ENCODE results near the gene GNAQ. TPM values are rescaled to one million over a fixed set of nuclear protein-coding genes. Genes with fewer than 3 reads are reported as not detected.
"Not testable (repeated sequence)": the region's sequence is repeated elsewhere in the genome, so short reads cannot be mapped to it uniquely, and the experiment has no call there.

The GNAQ gene
- total RNA-seq, 1 donor from 2014 or later = 64.9 TPM

DNA sequence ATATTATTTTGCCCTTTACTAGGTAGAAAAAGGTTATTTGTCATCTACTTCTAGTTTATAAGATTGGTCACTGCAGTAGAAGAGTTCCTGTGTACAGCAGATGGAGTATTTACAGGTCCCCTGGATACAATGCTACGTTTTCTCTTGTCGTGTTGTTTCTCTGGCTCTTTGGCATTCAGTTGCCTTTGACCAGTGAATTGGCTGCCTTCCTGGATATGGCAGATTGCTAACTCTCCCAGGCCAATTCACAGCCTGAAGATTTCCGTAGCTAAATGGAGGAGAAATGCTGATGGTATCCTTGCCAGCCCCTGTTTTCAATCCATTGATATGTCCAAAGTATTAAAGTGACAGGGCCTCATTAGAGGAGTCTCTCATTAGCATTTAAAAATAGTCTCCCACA, 32.5 kb upstream of the GNAQ start:
- no peak for DNase-seq (ENCODE audit: low spot score, unreplicated experiment)
- Mint-ChIP-seq H3K4me1 (ENCODE audit: low read depth) (no peaks in the 10 kb centered on the region), H3K9me3 (ENCODE audit: low read depth) (peaks cover 16% of the 10 kb centered on the region), H3K4me3 (ENCODE audit: low read depth) (no peak overlapping the region), H3K27ac (no peak overlapping the region), H3K36me3 (ENCODE audit: insufficient read depth) (no peaks in the 10 kb centered on the region), H3K27me3 (no peaks in the 10 kb centered on the region)
- TF ChIP-seq, protein P1, sequence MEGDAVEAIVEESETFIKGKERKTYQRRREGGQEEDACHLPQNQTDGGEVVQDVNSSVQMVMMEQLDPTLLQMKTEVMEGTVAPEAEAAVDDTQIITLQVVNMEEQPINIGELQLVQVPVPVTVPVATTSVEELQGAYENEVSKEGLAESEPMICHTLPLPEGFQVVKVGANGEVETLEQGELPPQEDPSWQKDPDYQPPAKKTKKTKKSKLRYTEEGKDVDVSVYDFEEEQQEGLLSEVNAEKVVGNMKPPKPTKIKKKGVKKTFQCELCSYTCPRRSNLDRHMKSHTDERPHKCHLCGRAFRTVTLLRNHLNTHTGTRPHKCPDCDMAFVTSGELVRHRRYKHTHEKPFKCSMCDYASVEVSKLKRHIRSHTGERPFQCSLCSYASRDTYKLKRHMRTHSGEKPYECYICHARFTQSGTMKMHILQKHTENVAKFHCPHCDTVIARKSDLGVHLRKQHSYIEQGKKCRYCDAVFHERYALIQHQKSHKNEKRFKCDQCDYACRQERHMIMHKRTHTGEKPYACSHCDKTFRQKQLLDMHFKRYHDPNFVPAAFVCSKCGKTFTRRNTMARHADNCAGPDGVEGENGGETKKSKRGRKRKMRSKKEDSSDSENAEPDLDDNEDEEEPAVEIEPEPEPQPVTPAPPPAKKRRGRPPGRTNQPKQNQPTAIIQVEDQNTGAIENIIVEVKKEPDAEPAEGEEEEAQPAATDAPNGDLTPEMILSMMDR (IDR thresholded peaks at IDR 0.05; ENCODE audit: unreplicated experiment) = no peak

DNA sequence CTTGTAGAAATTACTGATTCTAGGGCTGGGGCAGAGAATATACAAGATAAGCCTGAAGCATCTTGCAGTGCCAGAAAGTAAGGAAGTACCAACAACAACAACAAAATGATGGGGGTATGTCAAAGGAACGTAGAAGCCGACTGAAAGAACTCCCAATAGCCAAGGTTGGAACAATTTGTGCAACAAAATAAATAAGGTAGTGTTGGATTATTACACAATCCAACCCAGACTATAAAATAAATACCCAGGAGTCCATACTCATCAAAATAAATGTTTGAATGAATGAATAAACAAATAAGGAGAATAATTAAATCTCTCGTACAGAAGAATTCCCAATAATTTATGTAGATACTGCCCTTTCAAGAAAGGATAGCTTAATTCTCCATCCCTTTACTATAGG, 31.1 kb upstream of the GNAQ start:
- H3K4me1 Mint-ChIP-seq (ENCODE audit: low read depth) = no peaks in the 10 kb centered on the region
- TF ChIP-seq, protein P1 (IDR thresholded peaks at IDR 0.05; ENCODE audit: unreplicated experiment) = no peak
- H3K9me3 Mint-ChIP-seq (ENCODE audit: low read depth) = peaks cover 22% of the 10 kb centered on the region
- H3K27ac Mint-ChIP-seq = no peak overlapping the region
- DNase-seq (ENCODE audit: low spot score, unreplicated experiment) = no peak
- no peaks in the 10 kb centered on the region for H3K27me3 Mint-ChIP-seq
- H3K36me3 Mint-ChIP-seq (ENCODE audit: insufficient read depth) = peaks cover 2% of the 10 kb centered on the region
- H3K4me3 Mint-ChIP-seq (ENCODE audit: low read depth) = no peak overlapping the region

GRCh38 chr9:78054218-78054617, 22.6 kb upstream of the GNAQ start:
- not testable (repeated sequence) for H3K27ac Mint-ChIP-seq; H3K36me3 Mint-ChIP-seq (ENCODE audit: insufficient read depth); H3K4me3 Mint-ChIP-seq (ENCODE audit: low read depth); H3K4me1 Mint-ChIP-seq (ENCODE audit: low read depth); DNase-seq (ENCODE audit: low spot score, unreplicated experiment); H3K27me3 Mint-ChIP-seq
- peaks cover 12% of the 10 kb centered on the region for H3K9me3 Mint-ChIP-seq (ENCODE audit: low read depth)

DNA sequence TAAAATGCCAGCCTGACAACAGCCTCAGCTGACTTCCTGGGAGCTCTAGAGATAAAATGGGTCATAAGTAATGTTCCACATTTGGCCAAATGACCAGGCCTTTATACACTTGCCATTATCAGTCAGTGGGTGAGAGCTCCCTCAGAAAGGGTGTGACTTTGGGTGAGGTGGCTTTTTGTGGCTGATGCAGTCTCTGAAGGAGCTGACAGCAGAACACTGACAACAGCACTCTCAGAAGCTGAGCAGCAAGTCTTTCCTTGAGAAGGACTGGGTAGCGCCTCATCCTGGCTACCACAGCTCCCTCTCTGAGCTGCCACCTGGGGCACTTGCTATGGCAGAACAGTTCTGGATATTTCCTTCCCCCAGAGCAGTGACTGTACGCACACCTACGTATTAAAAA, 22.0 kb upstream of the GNAQ start:
- DNase-seq (ENCODE audit: low spot score, unreplicated experiment) = no peak
- Mint-ChIP-seq H3K4me1 (ENCODE audit: low read depth) (peaks cover 2% of the 10 kb centered on the region), H3K36me3 (ENCODE audit: insufficient read depth) (no peaks in the 10 kb centered on the region), H3K27me3 (peaks cover 4% of the 10 kb centered on the region), H3K9me3 (ENCODE audit: low read depth) (peaks cover 7% of the 10 kb centered on the region), H3K4me3 (ENCODE audit: low read depth) (no peak overlapping the region), H3K27ac (no peak overlapping the region)
- TF ChIP-seq, protein P1 (IDR thresholded peaks at IDR 0.05; ENCODE audit: unreplicated experiment) = no peak

DNA sequence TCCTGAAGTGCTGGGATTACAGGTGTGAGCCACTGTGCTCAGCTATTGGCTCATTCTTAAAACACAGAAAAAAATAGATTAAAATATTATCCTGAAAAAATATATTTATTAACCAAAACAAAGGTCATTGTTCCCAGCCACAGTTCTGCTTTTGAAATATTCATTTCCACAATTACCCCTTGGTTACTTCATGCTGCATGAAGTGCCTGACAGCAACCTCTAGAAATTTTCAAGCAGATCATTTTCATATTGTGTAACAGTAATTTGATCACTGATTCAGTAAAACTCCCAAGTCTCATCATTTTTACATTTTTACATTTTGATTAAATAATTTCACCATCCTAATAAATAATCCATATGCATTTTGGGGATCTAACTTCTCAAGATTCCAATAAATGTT, 18.8 kb upstream of the GNAQ start:
- H3K4me3 Mint-ChIP-seq (ENCODE audit: low read depth) = no peak overlapping the region
- peaks cover 2% of the 10 kb centered on the region for H3K27me3 Mint-ChIP-seq
- no peaks in the 10 kb centered on the region for H3K36me3 Mint-ChIP-seq (ENCODE audit: insufficient read depth)
- H3K27ac Mint-ChIP-seq = no peak overlapping the region
- TF ChIP-seq, protein P1 (IDR thresholded peaks at IDR 0.05; ENCODE audit: unreplicated experiment) = no peak
- no peak for DNase-seq (ENCODE audit: low spot score, unreplicated experiment)
- no peaks in the 10 kb centered on the region for H3K4me1 Mint-ChIP-seq (ENCODE audit: low read depth)
- peaks cover 2% of the 10 kb centered on the region for H3K9me3 Mint-ChIP-seq (ENCODE audit: low read depth)

DNA sequence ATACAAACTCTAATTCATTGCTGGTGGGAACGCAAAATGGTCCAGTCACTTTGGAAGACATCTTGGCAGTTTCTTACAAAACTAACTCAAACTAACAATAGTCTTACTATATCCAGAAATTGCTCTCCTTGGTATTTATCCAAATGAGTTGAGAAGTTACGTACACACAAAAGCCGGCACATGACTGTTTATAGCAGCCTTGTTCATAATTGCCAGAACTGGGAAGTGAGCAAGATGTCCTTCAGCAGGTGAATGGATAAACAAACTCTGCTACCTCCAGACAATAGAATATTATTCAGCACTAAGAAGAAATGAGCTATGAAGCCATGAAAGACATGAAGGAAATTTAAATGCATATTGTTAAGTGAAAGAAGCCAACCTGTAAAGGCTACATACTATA, 17.9 kb upstream of the GNAQ start:
- TF ChIP-seq, protein P1 (IDR thresholded peaks at IDR 0.05; ENCODE audit: unreplicated experiment) = no peak
- peaks cover 2% of the 10 kb centered on the region for H3K27me3 Mint-ChIP-seq
- no peak for DNase-seq (ENCODE audit: low spot score, unreplicated experiment)
- H3K4me3 Mint-ChIP-seq (ENCODE audit: low read depth) = no peak overlapping the region
- no peak overlapping the region for H3K27ac Mint-ChIP-seq
- no peaks in the 10 kb centered on the region for H3K36me3 Mint-ChIP-seq (ENCODE audit: insufficient read depth)
- H3K9me3 Mint-ChIP-seq (ENCODE audit: low read depth) = no peaks in the 10 kb centered on the region
- no peaks in the 10 kb centered on the region for H3K4me1 Mint-ChIP-seq (ENCODE audit: low read depth)

All from progenitor cell of endocrine pancreas (in vitro differentiated cells).